Measurements from ENCODE around the gene ASGR1. TPM values are rescaled to one million over a fixed set of nuclear protein-coding genes. Genes with fewer than 3 reads are reported as not detected.
"Not testable (repeated sequence)": the region's sequence is repeated elsewhere in the genome, so short reads cannot be mapped to it uniquely, and the experiment has no call there.

Gene ASGR1
- total RNA-seq, 2 donors from 2014 or later = 2.0 to 3.9 TPM

DNA sequence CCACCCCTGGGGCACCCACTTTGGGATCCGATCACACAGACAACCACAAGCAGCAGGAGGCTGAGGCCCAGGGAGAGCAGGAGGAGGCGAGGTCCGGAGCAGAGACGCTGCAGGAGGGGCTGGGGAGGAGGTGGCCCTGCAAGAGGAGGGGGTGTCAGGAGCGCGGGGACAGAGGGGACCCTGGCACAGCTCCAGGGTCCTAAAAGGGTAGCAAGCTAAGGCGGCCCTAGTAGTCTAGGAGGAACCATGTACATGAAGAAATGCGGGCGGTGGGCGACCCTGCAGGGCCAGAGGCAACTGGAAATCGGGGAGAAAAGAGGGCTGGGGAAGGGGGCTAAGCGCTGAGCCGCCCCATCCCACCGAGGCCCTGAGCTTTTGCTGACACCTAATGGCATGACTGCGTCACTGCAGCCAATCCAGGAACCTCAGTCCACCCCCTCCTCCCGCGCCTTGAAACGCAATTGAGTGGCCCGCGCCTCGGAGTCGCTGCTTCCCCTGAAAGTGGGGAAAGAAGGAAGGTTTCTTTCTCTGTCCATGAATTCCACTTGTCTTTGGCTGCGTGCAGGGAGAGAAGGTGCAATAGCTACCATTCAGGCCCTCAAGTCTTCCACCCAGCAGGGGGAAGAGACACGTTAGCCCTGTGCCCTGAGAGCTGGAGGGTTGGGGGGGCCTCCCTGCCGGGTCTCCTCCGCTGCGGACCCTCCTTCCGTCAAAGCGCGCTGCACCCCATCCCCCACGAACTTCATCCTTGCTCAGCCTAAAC lies 1.8 kb downstream of the ASGR1 start:
- peak; percentile 75 to 87 for ATAC-seq
- Mint-ChIP-seq H3K27ac (peak overlapping the region in 1 of 2 donors; percentile 7), H3K9me3 (no peaks in the 10 kb centered on the region)

GRCh38 chr17:7176841-7177190 lies 2.4 kb downstream of the ASGR1 start:
- no peaks in the 10 kb centered on the region for H3K9me3 Mint-ChIP-seq
- no peak overlapping the region for H3K27ac Mint-ChIP-seq
- ATAC-seq (no peak), DNase-seq (ENCODE audit: low spot score in 2 of 2) (no peak)
- no peaks in the 10 kb centered on the region for H3K36me3 Mint-ChIP-seq

More for the DNA sequence above, 1.8 kb downstream of the ASGR1 start:
- DNase-seq (ENCODE audit: low spot score in 2 of 2) = peak in 1 of 2 donors; percentile 74
- no peaks in the 10 kb centered on the region for H3K36me3 Mint-ChIP-seq

- ATAC-seq (no peak), DNase-seq (ENCODE audit: low spot score in 2 of 2) (no peak)
- H3K36me3 Mint-ChIP-seq = no peaks in the 10 kb centered on the region
- H3K9me3 Mint-ChIP-seq = no peaks in the 10 kb centered on the region
- no peak overlapping the region for H3K27ac Mint-ChIP-seq
These were observed 2.9 kb downstream of the ASGR1 start for GRCh38 chr17:7176107-7176840.

DNA sequence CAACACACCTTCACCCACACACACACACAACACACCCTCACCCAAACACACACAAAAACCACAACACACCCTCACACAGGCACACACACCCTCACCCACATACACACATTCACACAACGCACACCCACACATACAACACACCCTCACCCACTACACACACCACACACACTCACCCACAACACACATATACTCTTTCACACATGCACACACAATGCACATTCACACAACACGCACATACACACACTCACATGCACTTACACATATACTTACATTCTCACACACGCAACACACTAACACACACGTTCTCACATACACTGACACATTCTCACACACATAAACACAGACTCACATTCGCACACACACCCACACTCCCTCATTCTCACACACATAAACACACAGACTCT lies 3.8 kb downstream of the ASGR1 start:
- H3K36me3 Mint-ChIP-seq = no peaks in the 10 kb centered on the region
- no peak overlapping the region for H3K27ac Mint-ChIP-seq
- no peak for DNase-seq (ENCODE audit: low spot score in 2 of 2)
- H3K9me3 Mint-ChIP-seq = no peaks in the 10 kb centered on the region
- ATAC-seq = no peak

DNA sequence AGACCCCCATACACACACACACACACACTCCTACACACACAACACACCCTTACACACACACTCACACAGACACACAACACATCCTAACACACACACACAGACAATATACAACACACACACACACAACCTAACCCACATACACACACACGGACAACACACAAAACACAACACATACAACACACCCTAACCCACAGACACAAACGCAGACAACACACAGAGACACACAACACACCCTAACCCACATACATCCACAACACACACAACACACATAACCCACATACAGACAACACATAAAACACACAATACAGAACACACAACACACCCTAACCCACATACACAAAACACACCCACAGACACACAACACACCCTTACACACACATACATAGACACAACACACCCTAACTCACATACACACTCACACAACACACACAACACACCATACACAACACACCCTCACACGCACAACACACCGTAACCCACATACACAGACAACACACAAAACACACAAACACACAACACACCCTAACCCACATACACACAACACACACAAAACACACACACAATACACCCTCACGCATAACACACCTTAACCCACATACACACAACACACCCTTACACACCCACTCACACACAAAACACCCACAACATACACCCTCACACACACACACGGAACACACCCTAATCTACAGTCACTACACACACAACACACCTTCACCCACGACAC lies 4.4 kb downstream of the ASGR1 start:
- Mint-ChIP-seq H3K27ac (no peak overlapping the region), H3K9me3 (no peaks in the 10 kb centered on the region), H3K36me3 (no peaks in the 10 kb centered on the region)
- no peak for ATAC-seq
- DNase-seq (ENCODE audit: low spot score in 2 of 2) = no peak

- peak in 1 of 2 donors; percentile 49 for DNase-seq (ENCODE audit: low spot score in 2 of 2)
- H3K9me3 Mint-ChIP-seq = no peaks in the 10 kb centered on the region
- no peak overlapping the region for H3K27ac Mint-ChIP-seq
- H3K36me3 Mint-ChIP-seq = no peaks in the 10 kb centered on the region
- peak; percentile 72 to 74 for ATAC-seq
These were observed 5.2 kb downstream of the ASGR1 start for GRCh38 chr17:7173687-7174602.

DNA sequence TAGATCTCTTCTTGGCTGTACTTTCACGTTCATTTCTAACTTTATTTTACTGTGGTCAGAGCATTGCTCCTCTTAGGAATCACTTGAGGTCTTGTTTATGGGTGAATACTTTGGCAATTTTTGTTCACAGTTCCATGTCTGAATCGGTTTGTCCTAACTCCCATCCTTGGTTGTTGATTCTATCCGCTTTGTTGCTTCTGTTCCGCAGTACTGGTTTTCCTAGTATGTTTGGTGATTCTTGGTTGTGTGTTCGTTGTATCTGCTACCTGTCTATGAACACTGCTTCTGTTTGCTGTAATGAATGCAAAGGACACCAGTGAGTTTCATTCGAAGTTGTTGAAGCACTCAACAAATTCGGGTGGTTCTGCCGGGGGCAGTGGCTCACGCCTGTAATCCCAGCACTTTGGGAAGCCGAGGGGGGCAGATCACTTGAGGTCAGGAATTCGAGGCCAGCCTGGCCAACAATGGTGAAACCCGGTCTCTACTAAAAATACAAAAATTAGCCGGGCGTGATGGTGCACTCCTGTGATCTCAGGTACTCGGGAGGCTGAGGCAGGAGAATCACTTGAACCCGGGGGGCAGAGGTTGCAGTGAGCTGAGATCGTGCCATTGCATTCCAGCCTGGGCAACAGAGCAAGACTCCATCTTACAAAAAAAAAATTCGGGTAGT lies 6.5 kb downstream of the ASGR1 start:
- ATAC-seq; DNase-seq (ENCODE audit: low spot score in 2 of 2); H3K27ac Mint-ChIP-seq; H3K36me3 Mint-ChIP-seq; H3K9me3 Mint-ChIP-seq: not testable (repeated sequence)

GRCh38 chr17:7169565-7169908 lies 9.6 kb downstream of the ASGR1 start:
- DNase-seq (ENCODE audit: low spot score in 2 of 2); ATAC-seq; H3K27ac Mint-ChIP-seq; H3K9me3 Mint-ChIP-seq; H3K36me3 Mint-ChIP-seq: not testable (repeated sequence)

DNA sequence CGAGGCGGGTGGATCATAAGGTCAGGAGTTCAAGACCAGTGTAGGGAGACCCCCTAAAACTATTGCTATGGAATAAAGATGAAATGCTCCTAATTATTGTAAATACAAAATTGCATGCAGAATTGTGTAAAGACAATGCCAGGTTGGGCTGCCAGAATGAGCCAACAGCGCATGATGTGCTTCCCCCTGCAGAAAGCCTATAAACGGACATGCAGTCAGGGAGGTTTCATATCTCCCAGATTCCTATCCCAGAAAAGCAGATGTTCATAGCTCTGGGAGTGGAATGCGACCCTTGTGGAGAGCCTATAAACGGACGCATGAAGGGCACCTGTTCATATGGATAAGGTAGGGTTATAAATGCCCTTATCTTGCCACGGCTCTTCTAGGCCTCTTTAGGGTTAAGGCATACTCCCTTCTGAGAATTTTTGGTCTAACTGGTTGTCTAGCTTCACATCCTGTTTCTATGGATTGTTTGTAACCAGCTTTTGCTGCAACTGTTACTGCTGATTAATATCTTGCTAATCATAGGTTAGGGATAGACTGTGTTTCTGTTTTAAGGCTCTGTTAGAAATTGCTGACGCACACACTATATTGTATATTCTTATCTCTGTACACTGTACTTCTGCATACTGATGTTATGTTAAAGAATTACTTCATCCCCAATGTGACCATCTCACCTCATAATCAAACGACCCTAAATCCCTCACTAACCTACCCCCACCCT lies 10.2 kb downstream of the ASGR1 start:
- not testable (repeated sequence) for ATAC-seq; DNase-seq (ENCODE audit: low spot score in 2 of 2); H3K9me3 Mint-ChIP-seq; H3K36me3 Mint-ChIP-seq; H3K27ac Mint-ChIP-seq

DNA sequence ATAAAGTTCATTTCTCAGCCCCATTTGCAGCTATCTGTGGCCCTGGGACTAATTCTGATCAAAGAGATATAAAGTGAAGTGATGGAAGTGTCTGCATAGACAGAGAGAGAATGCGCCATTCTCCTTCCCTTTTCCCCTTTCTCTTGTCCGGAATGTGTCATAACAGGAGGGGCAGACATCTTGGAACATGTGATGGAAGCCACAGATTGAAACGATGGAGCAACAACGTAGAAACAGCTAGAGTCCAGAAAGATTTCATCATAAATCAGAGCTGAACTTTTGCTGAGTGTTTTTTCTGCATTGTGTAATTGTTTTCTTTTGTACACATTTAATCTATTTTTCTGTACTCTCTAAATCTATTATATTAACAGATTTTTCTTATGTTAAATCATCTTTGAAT lies 11.3 kb downstream of the ASGR1 start:
- H3K27ac Mint-ChIP-seq = no peak overlapping the region
- H3K9me3 Mint-ChIP-seq = no peaks in the 10 kb centered on the region
- no peak for DNase-seq (ENCODE audit: low spot score in 2 of 2)
- H3K36me3 Mint-ChIP-seq = no peaks in the 10 kb centered on the region
- ATAC-seq = no peak

- H3K27ac Mint-ChIP-seq = no peak overlapping the region
- DNase-seq (ENCODE audit: low spot score in 2 of 2) = no peak
- ATAC-seq = no peak
- H3K9me3 Mint-ChIP-seq = no peaks in the 10 kb centered on the region
- no peaks in the 10 kb centered on the region for H3K36me3 Mint-ChIP-seq
These were observed 12.3 kb downstream of the ASGR1 start for GRCh38 chr17:7166873-7167272.

DNA sequence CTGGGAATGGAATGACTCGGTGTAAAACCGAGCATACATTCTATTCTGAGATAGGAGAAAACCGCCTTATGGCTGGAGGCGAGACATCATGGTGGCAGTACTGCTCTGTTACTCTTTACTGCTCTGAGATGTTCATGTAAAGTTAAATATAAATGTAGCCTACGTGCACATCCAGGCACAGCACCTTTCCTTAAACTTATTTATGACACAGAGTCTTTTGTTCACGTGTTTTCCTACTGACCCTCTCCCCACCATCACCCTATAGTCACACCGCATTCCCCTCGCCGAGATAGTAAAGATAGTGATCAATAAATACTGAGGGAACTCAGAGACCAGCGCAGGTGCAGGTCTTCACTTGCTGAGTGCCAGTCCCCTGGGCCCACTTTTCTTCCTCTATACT lies 19.6 kb downstream of the ASGR1 start:
- H3K36me3 Mint-ChIP-seq; DNase-seq (ENCODE audit: low spot score in 2 of 2); H3K27ac Mint-ChIP-seq; ATAC-seq; H3K9me3 Mint-ChIP-seq: not testable (repeated sequence)

- H3K27ac Mint-ChIP-seq; H3K36me3 Mint-ChIP-seq; H3K9me3 Mint-ChIP-seq; ATAC-seq; DNase-seq (ENCODE audit: low spot score in 2 of 2): not testable (repeated sequence)
These were observed 20.7 kb downstream of the ASGR1 start for GRCh38 chr17:7158424-7158823.

GRCh38 chr17:7156342-7156940 lies 22.7 kb downstream of the ASGR1 start:
- no peak overlapping the region for H3K27ac Mint-ChIP-seq
- DNase-seq (ENCODE audit: low spot score in 2 of 2) (no peak), ATAC-seq (no peak)
- H3K9me3 Mint-ChIP-seq = no peaks in the 10 kb centered on the region
- no peaks in the 10 kb centered on the region for H3K36me3 Mint-ChIP-seq

- no peak overlapping the region for H3K27ac Mint-ChIP-seq
- no peak for DNase-seq (ENCODE audit: low spot score in 2 of 2)
- H3K9me3 Mint-ChIP-seq = no peaks in the 10 kb centered on the region
- H3K36me3 Mint-ChIP-seq = no peaks in the 10 kb centered on the region
- ATAC-seq = peak; percentile 24 to 86
These were observed 31.4 kb downstream of the ASGR1 start for GRCh38 chr17:7147772-7148171.
